Activated CD8-positive, alpha-beta memory T cell treated with anti-CD3 and anti-CD28 coated beads, Interleukin-2, amount 10 ng/mL, durations not matched to agents 7 days and 5 days (primary cell): Measurements from ENCODE around the gene UQCC5. TPM values are rescaled to one million over a fixed set of nuclear protein-coding genes. Genes with fewer than 3 reads are reported as not detected.
"Not testable (repeated sequence)": the region's sequence is repeated elsewhere in the genome, so short reads cannot be mapped to it uniquely, and the experiment has no call there.

Source experiments
- ATAC-seq: fragments of 150-1000 bp; cut with Tn5 transposase; one replicate; pipeline ENCODE4 v1.10.0; 2021; ENCODE audit warnings: moderate library complexity
- CTCF ChIA-PET: fragments of 350-600 bp; sonication (Branson Sonifier 250); formaldehyde crosslinking; loops from one replicate; lab custom pipeline; 2021; ENCODE audit warnings: antibody characterized with exemption; lab: Charles Lee
- DNase-seq: peaks from one replicate; pipeline ENCODE4 v3.0.0-alpha.2; 2020
- H3K27ac Mint-ChIP-seq: one replicate; pipeline ENCODE4 v1.8.0; 2021; ENCODE audit warnings: mild to moderate bottlenecking, mixed read lengths
- H3K27me3 Mint-ChIP-seq: one replicate; pipeline ENCODE4 v1.8.0; 2021; ENCODE audit warnings: mixed read lengths
- H3K36me3 Mint-ChIP-seq: one replicate; pipeline ENCODE4 v1.8.0; 2021; ENCODE audit warnings: mild to moderate bottlenecking, mixed read lengths
- H3K4me1 Mint-ChIP-seq: one replicate; pipeline ENCODE4 v1.8.0; 2021; ENCODE audit warnings: mixed read lengths
- H3K4me3 Mint-ChIP-seq: one replicate; pipeline ENCODE4 v1.8.0; 2021; ENCODE audit warnings: mild to moderate bottlenecking, moderate library complexity, mixed read lengths
- H3K9me3 Mint-ChIP-seq: one replicate; pipeline ENCODE4 v1.8.0; 2022; ENCODE audit warnings: low read depth, mixed read lengths
- total RNA-seq, 2 experiments: library from RNA; stranded (reverse); gene quantifications; one replicate each; pipeline ENCODE4 v1.2.3, GENCODE V29; 2021

Gene UQCC5
- total RNA-seq, 2 experiments from 2014 or later: 12.9 to 15.5 TPM

- no peak overlapping the region for H3K4me3 Mint-ChIP-seq
- no peak for DNase-seq
- no peaks in the 10 kb centered on the region for H3K27me3 Mint-ChIP-seq
- peaks cover 5% of the 10 kb centered on the region for H3K36me3 Mint-ChIP-seq
- CTCF ChIA-PET: no interaction called here
- H3K27ac Mint-ChIP-seq: no peak overlapping the region
- no peaks in the 10 kb centered on the region for H3K9me3 Mint-ChIP-seq
- H3K4me1 Mint-ChIP-seq: no peaks in the 10 kb centered on the region
- ATAC-seq: no peak
These were observed 13.7 kb upstream of the UQCC5 start for GRCh38 chr3:52522651-52523251.

- H3K36me3 Mint-ChIP-seq: peaks cover 6% of the 10 kb centered on the region
- H3K4me3 Mint-ChIP-seq: no peak overlapping the region
- H3K4me1 Mint-ChIP-seq: no peaks in the 10 kb centered on the region
- CTCF ChIA-PET: no interaction called here
- ATAC-seq (no peak), DNase-seq (no peak)
- no peaks in the 10 kb centered on the region for H3K9me3 Mint-ChIP-seq
- H3K27ac Mint-ChIP-seq: no peak overlapping the region
- no peaks in the 10 kb centered on the region for H3K27me3 Mint-ChIP-seq
These were observed 12.8 kb upstream of the UQCC5 start for GRCh38 chr3:52523386-52524257.

- no peaks in the 10 kb centered on the region for H3K4me1 Mint-ChIP-seq
- H3K4me3 Mint-ChIP-seq: no peak overlapping the region
- no peak for ATAC-seq
- H3K36me3 Mint-ChIP-seq: peaks cover 6% of the 10 kb centered on the region
- no peak for DNase-seq
- H3K27me3 Mint-ChIP-seq: no peaks in the 10 kb centered on the region
- no peaks in the 10 kb centered on the region for H3K9me3 Mint-ChIP-seq
- H3K27ac Mint-ChIP-seq: no peak overlapping the region
- CTCF ChIA-PET: no interaction called here
These were observed 12.1 kb upstream of the UQCC5 start for GRCh38 chr3:52524258-52524751.

GRCh38 chr3:52524752-52525679, 11.4 kb upstream of the UQCC5 start:
- Mint-ChIP-seq H3K4me1 (no peaks in the 10 kb centered on the region), H3K27me3 (no peaks in the 10 kb centered on the region), H3K4me3 (no peak overlapping the region), H3K36me3 (peaks cover 6% of the 10 kb centered on the region), H3K9me3 (no peaks in the 10 kb centered on the region), H3K27ac (no peak overlapping the region)
- ATAC-seq (no peak), DNase-seq (no peak)
- CTCF ChIA-PET: no interaction called here

GRCh38 chr3:52525680-52526561, 10.5 kb upstream of the UQCC5 start:
- CTCF ChIA-PET: interaction anchor here (0.9 kb wide), 1 partner anchor 43 kb away, joined by 3 read pairs; no protein-coding TSS in a partner anchor

GRCh38 chr3:52526671-52527038, 9.8 kb upstream of the UQCC5 start:
- H3K9me3 Mint-ChIP-seq, CTCF ChIA-PET, H3K4me1 Mint-ChIP-seq, ATAC-seq, DNase-seq, H3K27ac Mint-ChIP-seq, H3K36me3 Mint-ChIP-seq, H3K27me3 Mint-ChIP-seq, H3K4me3 Mint-ChIP-seq: not testable (repeated sequence)

More at GRCh38 chr3:52525680-52526561, 10.5 kb upstream of the UQCC5 start:
- no peaks in the 10 kb centered on the region for H3K27me3 Mint-ChIP-seq
- DNase-seq (no peak), ATAC-seq (no peak)
- H3K4me3 Mint-ChIP-seq: no peak overlapping the region
- peaks cover 7% of the 10 kb centered on the region for H3K36me3 Mint-ChIP-seq
- no peak overlapping the region for H3K27ac Mint-ChIP-seq
- H3K9me3 Mint-ChIP-seq: no peaks in the 10 kb centered on the region
- peaks cover 1% of the 10 kb centered on the region for H3K4me1 Mint-ChIP-seq

GRCh38 chr3:52527039-52527731, 9.2 kb upstream of the UQCC5 start:
- H3K9me3 Mint-ChIP-seq: no peaks in the 10 kb centered on the region

GRCh38 chr3:52527732-52528585, 8.4 kb upstream of the UQCC5 start:
- no peak for ATAC-seq
- no peaks in the 10 kb centered on the region for H3K27me3 Mint-ChIP-seq

More at GRCh38 chr3:52527039-52527731, 9.2 kb upstream of the UQCC5 start:
- CTCF ChIA-PET: no interaction called here
- Mint-ChIP-seq H3K36me3 (peaks cover 7% of the 10 kb centered on the region), H3K4me1 (peaks cover 3% of the 10 kb centered on the region), H3K4me3 (no peak overlapping the region), H3K27me3 (no peaks in the 10 kb centered on the region), H3K27ac (no peak overlapping the region)
- ATAC-seq (no peak), DNase-seq (no peak)

GRCh38 chr3:52528586-52529375, 7.6 kb upstream of the UQCC5 start:
- H3K9me3 Mint-ChIP-seq: no peaks in the 10 kb centered on the region
- H3K36me3 Mint-ChIP-seq: peaks cover 7% of the 10 kb centered on the region
- peaks cover 11% of the 10 kb centered on the region for H3K4me1 Mint-ChIP-seq
- no peak overlapping the region for H3K27ac Mint-ChIP-seq
- no peak overlapping the region for H3K4me3 Mint-ChIP-seq
- no peak for ATAC-seq
- CTCF ChIA-PET: no interaction called here
- H3K27me3 Mint-ChIP-seq: no peaks in the 10 kb centered on the region
- no peak for DNase-seq

More at GRCh38 chr3:52527732-52528585, 8.4 kb upstream of the UQCC5 start:
- H3K4me3 Mint-ChIP-seq: no peak overlapping the region
- peaks cover 11% of the 10 kb centered on the region for H3K4me1 Mint-ChIP-seq
- DNase-seq: no peak
- no peak overlapping the region for H3K27ac Mint-ChIP-seq
- CTCF ChIA-PET: no interaction called here
- H3K9me3 Mint-ChIP-seq: no peaks in the 10 kb centered on the region
- peaks cover 7% of the 10 kb centered on the region for H3K36me3 Mint-ChIP-seq

- H3K36me3 Mint-ChIP-seq: peaks cover 2% of the 10 kb centered on the region
- ATAC-seq: no peak
- peaks cover 13% of the 10 kb centered on the region for H3K4me1 Mint-ChIP-seq
- H3K4me3 Mint-ChIP-seq: no peak overlapping the region
- no peak overlapping the region for H3K27ac Mint-ChIP-seq
- H3K9me3 Mint-ChIP-seq: no peaks in the 10 kb centered on the region
- no peak for DNase-seq
- H3K27me3 Mint-ChIP-seq: no peaks in the 10 kb centered on the region
- CTCF ChIA-PET: no interaction called here
These were observed 6.8 kb upstream of the UQCC5 start for GRCh38 chr3:52529376-52530333.
